Measurements from ENCODE around the gene AKR7A2.
"Not testable (repeated sequence)": the region's sequence is repeated elsewhere in the genome, so short reads cannot be mapped to it uniquely, and the experiment has no call there.

Gene AKR7A2

DNA sequence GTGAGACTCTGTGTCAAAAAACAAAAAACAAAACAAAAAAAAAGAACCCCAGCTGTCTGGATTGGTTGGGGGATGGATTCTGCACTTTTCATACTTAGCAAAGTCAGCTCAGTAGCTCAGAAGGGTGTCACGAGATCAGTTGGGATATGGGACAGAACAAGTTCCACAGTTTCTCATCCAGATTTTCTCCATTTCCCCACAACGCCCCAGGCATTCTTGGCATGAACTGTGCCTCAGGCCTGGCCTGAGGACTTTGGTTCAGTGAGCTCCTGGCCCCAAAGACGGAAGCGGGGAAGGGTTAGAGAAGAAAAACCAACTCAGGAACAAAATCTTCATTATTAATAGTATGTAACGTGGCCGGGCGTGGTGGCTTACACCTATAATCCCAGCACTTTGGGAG is 1.9 kb downstream of the AKR7A2 start:
- H3K4me3 ChIP-seq (ENCODE audit: low read depth in 1 of 2, low read length in 2 of 2), result no peak overlapping the region
- peaks cover 23% of the 10 kb centered on the region for H3K4me1 ChIP-seq (ENCODE audit: insufficient read depth, low read length)
- no peaks in the 10 kb centered on the region for H3K27me3 ChIP-seq (ENCODE audit: control insufficient read depth in 1 of 2, insufficient read depth in 2 of 2, low read length in 2 of 2)
- no peaks in the 10 kb centered on the region for H3K9me3 ChIP-seq (ENCODE audit: low read length)
- H3K27ac ChIP-seq (ENCODE audit: low read depth, low read length), result no peak overlapping the region
- no peak overlapping the region for H3K9ac ChIP-seq (ENCODE audit: low read length)
- peaks cover 38% of the 10 kb centered on the region for H3K36me3 ChIP-seq (ENCODE audit: insufficient read depth, low read length)

DNA sequence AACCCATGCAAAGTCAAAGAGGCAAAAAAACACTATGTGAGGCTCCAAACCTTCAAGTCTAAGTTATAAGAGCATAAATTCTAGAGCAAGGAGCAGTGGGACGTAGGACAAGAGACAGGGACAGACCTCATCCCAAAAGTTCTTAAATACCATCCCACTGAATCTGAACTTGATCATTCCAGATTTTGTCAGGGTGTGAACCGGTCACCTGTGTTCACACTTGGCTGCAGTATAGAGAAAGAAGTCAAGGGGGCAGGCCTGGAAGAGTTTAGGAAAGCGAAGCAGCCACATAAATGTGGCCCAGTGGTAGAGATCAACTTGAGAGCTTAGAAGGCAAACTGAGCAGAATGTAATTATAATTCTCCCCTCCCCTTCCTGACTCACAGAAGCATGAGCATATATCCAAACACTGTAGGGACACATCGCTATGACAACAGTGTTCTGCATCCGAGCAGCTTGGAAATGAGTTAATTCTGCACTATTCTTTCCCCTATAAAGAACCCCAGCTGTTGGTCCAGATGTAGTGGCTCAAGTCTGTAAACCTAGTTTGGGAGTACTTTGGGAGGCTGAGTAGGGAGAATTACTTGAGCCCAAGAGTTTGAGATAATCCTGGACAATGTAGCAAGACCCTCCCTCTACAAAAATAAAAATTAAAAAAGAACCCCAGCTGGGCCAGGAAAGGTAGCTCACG is 2.7 kb downstream of the AKR7A2 start:
- no peak overlapping the region for H3K9ac ChIP-seq (ENCODE audit: low read length)
- no peaks in the 10 kb centered on the region for H3K9me3 ChIP-seq (ENCODE audit: low read length)
- peaks cover 43% of the 10 kb centered on the region for H3K36me3 ChIP-seq (ENCODE audit: insufficient read depth, low read length)
- H3K27me3 ChIP-seq (ENCODE audit: control insufficient read depth in 1 of 2, insufficient read depth in 2 of 2, low read length in 2 of 2), result no peaks in the 10 kb centered on the region
- no peak overlapping the region for H3K27ac ChIP-seq (ENCODE audit: low read depth, low read length)
- no peak overlapping the region for H3K4me3 ChIP-seq (ENCODE audit: low read depth in 1 of 2, low read length in 2 of 2)
- peaks cover 23% of the 10 kb centered on the region for H3K4me1 ChIP-seq (ENCODE audit: insufficient read depth, low read length)

DNA sequence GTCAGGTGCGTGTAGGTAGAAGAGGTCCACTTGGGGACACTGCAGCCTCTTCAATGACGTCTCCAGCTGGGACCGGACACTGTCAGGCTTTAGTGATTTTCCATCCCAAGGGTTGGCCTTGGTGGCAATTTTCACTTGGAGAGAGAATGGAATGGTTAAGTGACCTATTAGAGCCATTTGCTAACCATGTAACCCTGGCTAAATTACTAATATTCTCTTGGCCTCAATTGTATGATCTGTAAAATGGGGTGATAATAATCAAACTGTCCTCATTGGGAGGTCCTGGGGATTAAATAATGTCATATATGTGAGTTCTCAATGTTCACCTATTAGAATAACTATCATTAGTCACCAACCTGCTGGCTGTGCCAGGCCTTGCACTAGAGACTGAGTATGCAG is 3.4 kb downstream of the AKR7A2 start:
- Histone ChIP-seq H3K4me3 (ENCODE audit: low read depth in 1 of 2, low read length in 2 of 2) (no peak overlapping the region), H3K9ac (ENCODE audit: low read length) (no peak overlapping the region), H3K9me3 (ENCODE audit: low read length) (no peaks in the 10 kb centered on the region), H3K27me3 (ENCODE audit: control insufficient read depth in 1 of 2, insufficient read depth in 2 of 2, low read length in 2 of 2) (no peaks in the 10 kb centered on the region), H3K27ac (ENCODE audit: low read depth, low read length) (no peak overlapping the region), H3K4me1 (ENCODE audit: insufficient read depth, low read length) (peaks cover 18% of the 10 kb centered on the region), H3K36me3 (ENCODE audit: insufficient read depth, low read length) (peaks cover 48% of the 10 kb centered on the region)

DNA sequence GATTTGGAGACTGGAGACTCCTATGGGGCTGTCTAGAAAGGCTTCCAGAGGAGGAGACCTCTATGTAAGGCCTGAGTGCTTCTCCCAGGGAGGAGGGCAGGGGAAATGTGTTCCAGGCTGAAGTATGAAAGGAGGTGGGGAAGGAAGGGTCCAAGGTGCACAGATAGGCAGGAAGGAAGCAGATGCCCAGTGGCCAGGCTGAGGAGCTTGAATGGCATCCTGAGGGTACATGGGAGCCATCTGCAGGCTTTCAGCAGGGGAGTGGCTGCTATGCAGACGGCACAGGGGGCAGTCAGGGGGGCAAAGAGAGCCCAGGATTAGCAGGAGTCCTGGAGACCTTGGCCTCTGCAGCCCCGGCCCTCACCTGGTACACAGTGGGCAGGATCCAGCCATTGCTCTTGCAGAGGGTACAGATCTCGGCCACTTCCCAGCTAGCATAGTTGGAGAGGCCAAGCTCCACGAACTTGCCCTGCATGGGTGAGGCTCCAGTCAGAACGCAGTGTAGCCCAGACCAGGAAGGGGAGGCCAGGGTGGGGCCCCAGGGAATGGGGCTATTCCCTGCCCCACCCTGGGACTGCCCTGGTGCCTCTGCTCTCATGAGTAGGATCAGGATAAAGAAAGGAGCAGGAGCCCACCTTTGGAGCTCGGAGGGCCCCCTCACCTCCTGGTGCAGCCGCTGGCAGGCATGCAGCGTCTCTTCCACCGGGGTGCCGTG is 4.0 kb downstream of the AKR7A2 start:
- Histone ChIP-seq H3K9ac (ENCODE audit: low read length) (no peak overlapping the region), H3K36me3 (ENCODE audit: insufficient read depth, low read length) (peaks cover 54% of the 10 kb centered on the region), H3K4me3 (ENCODE audit: low read depth in 1 of 2, low read length in 2 of 2) (no peak overlapping the region), H3K4me1 (ENCODE audit: insufficient read depth, low read length) (peaks cover 12% of the 10 kb centered on the region), H3K9me3 (ENCODE audit: low read length) (no peaks in the 10 kb centered on the region), H3K27ac (ENCODE audit: low read depth, low read length) (no peak overlapping the region), H3K27me3 (ENCODE audit: control insufficient read depth in 1 of 2, insufficient read depth in 2 of 2, low read length in 2 of 2) (no peaks in the 10 kb centered on the region)

DNA sequence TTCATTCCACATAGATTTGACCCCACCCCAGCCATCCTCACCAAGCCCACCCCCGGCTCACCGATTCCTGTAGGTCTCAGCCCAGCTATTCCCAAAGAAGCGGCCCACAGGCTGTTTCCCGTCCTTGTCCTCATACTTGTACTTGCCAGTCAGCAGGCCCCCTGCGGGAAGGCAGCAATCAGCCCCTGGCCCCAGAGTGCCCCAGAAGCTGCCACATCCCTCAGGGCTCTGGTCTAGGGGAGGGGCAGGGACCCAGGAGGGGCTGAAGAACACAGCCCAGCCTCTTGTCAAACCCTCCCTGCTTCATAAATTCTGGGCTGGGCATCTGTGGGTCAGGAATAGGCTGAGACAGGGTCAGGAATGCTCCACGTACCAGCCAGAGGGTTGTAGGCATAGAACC is 5.0 kb downstream of the AKR7A2 start:
- Histone ChIP-seq H3K4me1 (ENCODE audit: insufficient read depth, low read length) (peaks cover 10% of the 10 kb centered on the region), H3K27me3 (ENCODE audit: control insufficient read depth in 1 of 2, insufficient read depth in 2 of 2, low read length in 2 of 2) (no peaks in the 10 kb centered on the region), H3K9me3 (ENCODE audit: low read length) (no peaks in the 10 kb centered on the region), H3K9ac (ENCODE audit: low read length) (no peak overlapping the region), H3K27ac (ENCODE audit: low read depth, low read length) (no peak overlapping the region), H3K36me3 (ENCODE audit: insufficient read depth, low read length) (peaks cover 58% of the 10 kb centered on the region), H3K4me3 (ENCODE audit: low read depth in 1 of 2, low read length in 2 of 2) (no peak overlapping the region)

DNA sequence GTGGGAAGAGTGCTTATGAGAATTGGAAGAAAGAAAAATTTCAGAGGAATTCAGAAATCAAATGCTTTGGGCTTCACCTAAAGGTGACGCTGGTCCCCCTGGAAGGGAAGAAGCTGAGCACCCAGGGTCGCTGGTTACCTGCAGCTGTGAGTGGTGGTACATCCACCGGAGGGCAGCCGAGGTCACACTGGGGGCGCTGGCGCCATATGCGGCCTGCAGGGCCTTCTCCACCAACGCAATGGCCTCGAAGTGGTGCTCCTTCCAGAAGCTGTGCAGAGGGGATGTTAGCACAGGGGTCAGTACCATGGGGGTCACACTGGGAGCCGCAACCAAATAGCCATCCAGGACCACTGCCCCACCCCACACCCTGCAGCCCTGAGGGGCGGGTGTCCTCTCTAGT is 6.1 kb downstream of the AKR7A2 start:
- no peak overlapping the region for H3K4me3 ChIP-seq (ENCODE audit: low read depth in 1 of 2, low read length in 2 of 2)
- peaks cover 4% of the 10 kb centered on the region for H3K4me1 ChIP-seq (ENCODE audit: insufficient read depth, low read length)
- no peak overlapping the region for H3K9ac ChIP-seq (ENCODE audit: low read length)
- peaks cover 58% of the 10 kb centered on the region for H3K36me3 ChIP-seq (ENCODE audit: insufficient read depth, low read length)
- no peak overlapping the region for H3K27ac ChIP-seq (ENCODE audit: low read depth, low read length)
- H3K9me3 ChIP-seq (ENCODE audit: low read length), result no peaks in the 10 kb centered on the region
- no peaks in the 10 kb centered on the region for H3K27me3 ChIP-seq (ENCODE audit: control insufficient read depth in 1 of 2, insufficient read depth in 2 of 2, low read length in 2 of 2)

DNA sequence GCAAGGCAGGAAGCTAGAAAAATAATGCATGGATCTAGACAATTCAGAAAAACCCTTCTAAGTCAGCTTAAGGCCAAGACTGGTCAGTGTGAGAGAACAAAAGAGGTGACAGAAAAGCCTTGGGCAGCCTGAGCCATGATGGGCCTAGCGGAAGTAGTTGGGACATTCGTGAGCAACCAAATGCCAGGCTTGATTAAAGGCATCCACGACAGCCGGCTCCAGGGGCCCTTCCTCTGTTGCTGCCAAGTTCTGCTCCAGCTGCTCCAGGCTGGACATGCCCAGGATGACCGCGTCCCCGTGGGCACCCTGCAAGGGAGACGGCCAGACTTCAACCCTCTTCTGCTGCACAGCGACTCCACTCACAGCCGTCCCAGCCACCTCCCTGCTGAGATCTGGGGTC is 7.9 kb downstream of the AKR7A2 start:
- H3K27ac ChIP-seq (ENCODE audit: low read depth, low read length); H3K4me3 ChIP-seq (ENCODE audit: low read depth in 1 of 2, low read length in 2 of 2); H3K9me3 ChIP-seq (ENCODE audit: low read length); H3K27me3 ChIP-seq (ENCODE audit: control insufficient read depth in 1 of 2, insufficient read depth in 2 of 2, low read length in 2 of 2); H3K4me1 ChIP-seq (ENCODE audit: insufficient read depth, low read length); H3K9ac ChIP-seq (ENCODE audit: low read length): not testable (repeated sequence)
- peaks cover 58% of the 10 kb centered on the region for H3K36me3 ChIP-seq (ENCODE audit: insufficient read depth, low read length)

DNA sequence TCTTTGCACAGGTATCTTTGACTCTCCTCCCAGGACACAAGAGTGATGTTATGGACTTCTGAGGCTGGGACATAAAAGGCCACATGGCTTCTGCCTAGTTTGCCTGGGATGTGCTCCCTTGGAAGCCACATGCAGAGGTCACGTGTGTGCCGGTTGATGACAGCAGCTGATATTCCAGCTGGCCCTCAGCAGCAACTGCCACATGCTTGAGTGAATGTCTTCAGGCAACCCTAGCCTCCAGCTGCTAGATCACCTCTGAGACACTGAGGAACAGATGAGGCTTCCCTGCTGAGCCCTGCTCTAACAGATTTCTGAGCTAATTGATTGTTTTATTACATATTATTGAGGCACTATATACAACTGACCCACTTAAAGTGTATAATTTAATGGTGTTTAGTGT is 11.7 kb downstream of the AKR7A2 start:
- Histone ChIP-seq H3K27ac (ENCODE audit: low read depth, low read length) (no peak overlapping the region), H3K4me1 (ENCODE audit: insufficient read depth, low read length) (no peaks in the 10 kb centered on the region), H3K36me3 (ENCODE audit: insufficient read depth, low read length) (peaks cover 22% of the 10 kb centered on the region), H3K4me3 (ENCODE audit: low read depth in 1 of 2, low read length in 2 of 2) (no peak overlapping the region), H3K9me3 (ENCODE audit: low read length) (no peaks in the 10 kb centered on the region), H3K9ac (ENCODE audit: low read length) (no peak overlapping the region), H3K27me3 (ENCODE audit: control insufficient read depth in 1 of 2, insufficient read depth in 2 of 2, low read length in 2 of 2) (no peaks in the 10 kb centered on the region)

DNA sequence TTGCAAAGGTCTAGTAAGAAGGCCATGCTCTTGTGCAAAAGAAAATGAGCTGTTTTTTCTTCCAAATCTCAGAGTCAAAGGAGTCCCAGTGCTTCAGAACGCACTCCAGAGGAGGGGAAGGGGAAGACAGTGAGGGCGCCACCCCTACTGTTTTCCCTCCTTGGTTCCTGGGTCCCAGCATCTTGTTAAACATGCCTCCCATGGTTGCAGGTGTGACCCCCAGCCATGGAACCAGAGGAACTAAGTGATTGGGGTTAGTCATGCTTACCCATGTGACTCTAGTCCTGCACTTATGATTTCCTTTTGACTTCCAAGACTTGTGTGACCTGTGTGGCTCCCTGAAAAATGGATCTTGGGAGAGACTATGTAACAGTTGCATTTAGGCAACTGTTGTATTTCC is 17.3 kb downstream of the AKR7A2 start:
- H3K36me3 ChIP-seq (ENCODE audit: insufficient read depth, low read length), result no peaks in the 10 kb centered on the region
- H3K9ac ChIP-seq (ENCODE audit: low read length), result no peak overlapping the region
- H3K4me3 ChIP-seq (ENCODE audit: low read depth in 1 of 2, low read length in 2 of 2), result no peak overlapping the region
- H3K27me3 ChIP-seq (ENCODE audit: control insufficient read depth in 1 of 2, insufficient read depth in 2 of 2, low read length in 2 of 2), result no peaks in the 10 kb centered on the region
- no peak overlapping the region for H3K27ac ChIP-seq (ENCODE audit: low read depth, low read length)
- no peaks in the 10 kb centered on the region for H3K4me1 ChIP-seq (ENCODE audit: insufficient read depth, low read length)
- H3K9me3 ChIP-seq (ENCODE audit: low read length), result no peaks in the 10 kb centered on the region

DNA sequence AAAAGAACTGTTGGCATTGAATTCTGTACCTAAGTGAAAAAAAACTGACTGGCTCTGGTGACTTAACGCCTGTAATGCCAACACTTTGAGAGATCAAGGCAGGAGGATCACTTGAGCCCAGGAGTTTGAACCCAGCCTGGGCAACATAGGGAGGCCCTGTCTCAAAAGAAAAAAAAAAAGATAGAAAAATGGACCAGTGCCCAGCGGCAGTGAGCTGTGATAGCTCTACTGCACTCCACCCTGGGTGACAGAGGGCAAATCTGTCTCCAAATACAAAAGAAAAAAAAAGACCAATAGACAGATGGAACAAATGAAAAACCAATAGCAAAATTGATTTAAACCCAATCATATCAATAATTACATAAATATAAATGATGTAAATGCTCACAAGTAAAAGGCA is 22.7 kb downstream of the AKR7A2 start:
- Histone ChIP-seq H3K4me3 (ENCODE audit: low read depth in 1 of 2, low read length in 2 of 2) (peak overlapping the region; percentile 11 to 60), H3K27me3 (ENCODE audit: control insufficient read depth in 1 of 2, insufficient read depth in 2 of 2, low read length in 2 of 2) (no peaks in the 10 kb centered on the region), H3K9me3 (ENCODE audit: low read length) (no peaks in the 10 kb centered on the region), H3K4me1 (ENCODE audit: insufficient read depth, low read length) (peaks cover 6% of the 10 kb centered on the region), H3K9ac (ENCODE audit: low read length) (no peak overlapping the region), H3K36me3 (ENCODE audit: insufficient read depth, low read length) (no peaks in the 10 kb centered on the region), H3K27ac (ENCODE audit: low read depth, low read length) (no peak overlapping the region)

DNA sequence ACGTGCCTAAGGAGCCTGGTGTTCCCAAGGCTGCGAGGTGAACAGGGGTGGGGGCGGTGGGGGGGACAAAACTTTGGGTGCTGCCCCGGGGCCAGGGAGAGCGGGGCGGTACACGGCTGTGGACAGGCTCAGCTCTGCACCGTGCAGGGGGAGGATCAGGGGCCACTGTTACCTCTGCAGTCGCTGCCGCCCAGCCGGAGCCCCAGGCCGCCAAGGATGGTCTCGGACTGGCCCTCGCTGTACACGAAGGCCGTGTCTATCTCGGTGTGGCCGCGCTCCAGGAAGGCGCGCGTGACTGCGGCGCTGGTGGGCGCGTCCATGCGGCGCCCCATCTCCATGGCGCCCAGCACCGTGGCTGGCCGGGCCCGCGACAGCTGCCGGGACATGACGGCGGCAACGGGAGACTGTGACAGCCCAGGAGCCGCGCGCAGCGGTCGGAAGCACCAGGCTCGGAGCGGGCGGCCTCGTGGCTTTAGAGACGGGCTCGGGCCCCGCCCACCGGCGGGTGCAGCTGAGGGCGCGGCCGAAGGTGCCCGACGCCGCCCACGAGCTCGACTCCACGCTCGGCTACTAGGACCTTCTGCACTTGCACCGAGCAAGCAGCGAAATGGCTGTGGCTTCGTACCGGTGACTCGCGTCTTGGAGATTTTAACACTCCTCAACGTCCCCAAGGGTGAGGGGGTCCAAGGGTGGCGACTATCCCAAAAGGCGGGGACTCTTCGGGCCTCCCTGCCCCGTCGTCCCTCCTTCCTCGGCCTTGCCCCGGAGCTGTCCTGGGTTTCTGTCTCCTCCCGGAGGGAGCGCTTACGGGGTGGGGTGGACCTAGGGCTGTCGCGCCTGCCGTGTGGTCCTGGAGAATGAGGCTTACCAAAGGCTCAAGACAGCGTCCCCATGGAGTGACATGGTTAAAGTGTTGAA is 23.4 kb downstream of the AKR7A2 start, which contains the start of gene AKR7A3:
TSS of gene AKR7A3 (minus strand) at position 447 of the 918 bp plus-strand sequence. CDS start at position 386, 61 bp downstream.
- H3K27me3 ChIP-seq (ENCODE audit: control insufficient read depth in 1 of 2, insufficient read depth in 2 of 2, low read length in 2 of 2); H3K4me1 ChIP-seq (ENCODE audit: insufficient read depth, low read length); H3K27ac ChIP-seq (ENCODE audit: low read depth, low read length); H3K9ac ChIP-seq (ENCODE audit: low read length); H3K36me3 ChIP-seq (ENCODE audit: insufficient read depth, low read length); H3K9me3 ChIP-seq (ENCODE audit: low read length): not testable (repeated sequence)
- peak within 1 kb of the TSS; percentile 11 to 60 for H3K4me3 ChIP-seq (ENCODE audit: low read depth in 1 of 2, low read length in 2 of 2)
